ENCODE data around the gene ATP6V0E1.
"Not testable (repeated sequence)": the region's sequence is repeated elsewhere in the genome, so short reads cannot be mapped to it uniquely, and the experiment has no call there.

The ATP6V0E1 gene

GRCh38 chr5:173004013-173004412 lies 20.4 kb downstream of the ATP6V0E1 start:
- Mint-ChIP-seq H3K4me3 (no peak overlapping the region), H3K4me1 (ENCODE audit: low read depth) (peaks cover 34% of the 10 kb centered on the region), H3K36me3 (ENCODE audit: low read depth) (peaks cover 11% of the 10 kb centered on the region), H3K27ac (peak overlapping the region; percentile 32), H3K27me3 (ENCODE audit: low read depth) (no peaks in the 10 kb centered on the region), H3K9me3 (no peaks in the 10 kb centered on the region)

- Mint-ChIP-seq H3K4me3 (no peak overlapping the region), H3K27ac (peak overlapping the region; percentile 32), H3K27me3 (ENCODE audit: low read depth) (no peaks in the 10 kb centered on the region), H3K36me3 (ENCODE audit: low read depth) (peaks cover 11% of the 10 kb centered on the region), H3K4me1 (ENCODE audit: low read depth) (peaks cover 34% of the 10 kb centered on the region), H3K9me3 (no peaks in the 10 kb centered on the region)
These were observed 20.9 kb downstream of the ATP6V0E1 start for GRCh38 chr5:173004447-173004846.

- Mint-ChIP-seq H3K27ac (no peak overlapping the region), H3K9me3 (no peaks in the 10 kb centered on the region), H3K36me3 (ENCODE audit: low read depth) (peaks cover 7% of the 10 kb centered on the region), H3K4me3 (no peak overlapping the region), H3K27me3 (ENCODE audit: low read depth) (no peaks in the 10 kb centered on the region), H3K4me1 (ENCODE audit: low read depth) (peaks cover 6% of the 10 kb centered on the region)
These were observed 26.4 kb downstream of the ATP6V0E1 start for GRCh38 chr5:173010021-173010420.

GRCh38 chr5:173010547-173011464 lies 27.2 kb downstream of the ATP6V0E1 start:
- peaks cover 7% of the 10 kb centered on the region for H3K36me3 Mint-ChIP-seq (ENCODE audit: low read depth)
- no peak overlapping the region for H3K27ac Mint-ChIP-seq
- H3K9me3 Mint-ChIP-seq = no peaks in the 10 kb centered on the region
- H3K4me3 Mint-ChIP-seq = no peak overlapping the region
- H3K4me1 Mint-ChIP-seq (ENCODE audit: low read depth) = peaks cover 8% of the 10 kb centered on the region
- H3K27me3 Mint-ChIP-seq (ENCODE audit: low read depth) = no peaks in the 10 kb centered on the region

GRCh38 chr5:173011566-173011965 lies 28.0 kb downstream of the ATP6V0E1 start:
- no peaks in the 10 kb centered on the region for H3K27me3 Mint-ChIP-seq (ENCODE audit: low read depth)
- peaks cover 7% of the 10 kb centered on the region for H3K36me3 Mint-ChIP-seq (ENCODE audit: low read depth)
- no peak overlapping the region for H3K4me3 Mint-ChIP-seq
- H3K4me1 Mint-ChIP-seq (ENCODE audit: low read depth) = peaks cover 14% of the 10 kb centered on the region
- H3K27ac Mint-ChIP-seq = no peak overlapping the region
- H3K9me3 Mint-ChIP-seq = no peaks in the 10 kb centered on the region

- no peak overlapping the region for H3K27ac Mint-ChIP-seq
- no peak overlapping the region for H3K4me3 Mint-ChIP-seq
- H3K36me3 Mint-ChIP-seq (ENCODE audit: low read depth) = peaks cover 7% of the 10 kb centered on the region
- no peaks in the 10 kb centered on the region for H3K9me3 Mint-ChIP-seq
- H3K27me3 Mint-ChIP-seq (ENCODE audit: low read depth) = no peaks in the 10 kb centered on the region
- peaks cover 19% of the 10 kb centered on the region for H3K4me1 Mint-ChIP-seq (ENCODE audit: low read depth)
These were observed 29.3 kb downstream of the ATP6V0E1 start for GRCh38 chr5:173012882-173013281.

GRCh38 chr5:173014671-173015070 lies 31.1 kb downstream of the ATP6V0E1 start:
- peaks cover 25% of the 10 kb centered on the region for H3K4me1 Mint-ChIP-seq (ENCODE audit: low read depth)
- no peak overlapping the region for H3K27ac Mint-ChIP-seq
- peaks cover 9% of the 10 kb centered on the region for H3K36me3 Mint-ChIP-seq (ENCODE audit: low read depth)

GRCh38 chr5:173015192-173015591 lies 31.6 kb downstream of the ATP6V0E1 start:
- no peak overlapping the region for H3K27ac Mint-ChIP-seq
- no peaks in the 10 kb centered on the region for H3K27me3 Mint-ChIP-seq (ENCODE audit: low read depth)
- H3K9me3 Mint-ChIP-seq = no peaks in the 10 kb centered on the region
- H3K4me1 Mint-ChIP-seq (ENCODE audit: low read depth) = peaks cover 23% of the 10 kb centered on the region
- H3K4me3 Mint-ChIP-seq = no peak overlapping the region
- H3K36me3 Mint-ChIP-seq (ENCODE audit: low read depth) = peaks cover 9% of the 10 kb centered on the region

More at GRCh38 chr5:173014671-173015070, 31.1 kb downstream of the ATP6V0E1 start:
- H3K27me3 Mint-ChIP-seq (ENCODE audit: low read depth) = no peaks in the 10 kb centered on the region
- no peaks in the 10 kb centered on the region for H3K9me3 Mint-ChIP-seq
- H3K4me3 Mint-ChIP-seq = no peak overlapping the region

- H3K27ac Mint-ChIP-seq = no peak overlapping the region
- H3K4me1 Mint-ChIP-seq (ENCODE audit: low read depth) = peaks cover 24% of the 10 kb centered on the region
- no peaks in the 10 kb centered on the region for H3K27me3 Mint-ChIP-seq (ENCODE audit: low read depth)
- H3K4me3 Mint-ChIP-seq = no peak overlapping the region
- no peaks in the 10 kb centered on the region for H3K9me3 Mint-ChIP-seq
- peaks cover 15% of the 10 kb centered on the region for H3K36me3 Mint-ChIP-seq (ENCODE audit: low read depth)
These were observed 32.3 kb downstream of the ATP6V0E1 start for GRCh38 chr5:173015598-173016455.

GRCh38 chr5:173016598-173017046 lies 33.1 kb downstream of the ATP6V0E1 start:
- Mint-ChIP-seq H3K4me1 (ENCODE audit: low read depth) (peaks cover 24% of the 10 kb centered on the region), H3K4me3 (no peak overlapping the region), H3K9me3 (no peaks in the 10 kb centered on the region), H3K36me3 (ENCODE audit: low read depth) (peaks cover 22% of the 10 kb centered on the region), H3K27ac (peak overlapping the region; percentile 8), H3K27me3 (ENCODE audit: low read depth) (no peaks in the 10 kb centered on the region)

GRCh38 chr5:173017087-173017486 lies 33.5 kb downstream of the ATP6V0E1 start:
- Mint-ChIP-seq H3K4me1 (ENCODE audit: low read depth) (peaks cover 24% of the 10 kb centered on the region), H3K36me3 (ENCODE audit: low read depth) (peaks cover 23% of the 10 kb centered on the region)
- not testable (repeated sequence) for H3K4me3 Mint-ChIP-seq; H3K27me3 Mint-ChIP-seq (ENCODE audit: low read depth); H3K9me3 Mint-ChIP-seq; H3K27ac Mint-ChIP-seq

GRCh38 chr5:173018358-173018757 lies 34.8 kb downstream of the ATP6V0E1 start:
- Mint-ChIP-seq H3K27ac (no peak overlapping the region), H3K9me3 (no peaks in the 10 kb centered on the region), H3K4me3 (no peak overlapping the region), H3K36me3 (ENCODE audit: low read depth) (peaks cover 25% of the 10 kb centered on the region), H3K4me1 (ENCODE audit: low read depth) (peaks cover 24% of the 10 kb centered on the region), H3K27me3 (ENCODE audit: low read depth) (no peaks in the 10 kb centered on the region)

GRCh38 chr5:173020154-173020581 lies 36.6 kb downstream of the ATP6V0E1 start:
- H3K4me3 Mint-ChIP-seq = no peak overlapping the region
- no peaks in the 10 kb centered on the region for H3K27me3 Mint-ChIP-seq (ENCODE audit: low read depth)
- no peaks in the 10 kb centered on the region for H3K9me3 Mint-ChIP-seq
- H3K27ac Mint-ChIP-seq = no peak overlapping the region
- peaks cover 23% of the 10 kb centered on the region for H3K4me1 Mint-ChIP-seq (ENCODE audit: low read depth)
- peaks cover 33% of the 10 kb centered on the region for H3K36me3 Mint-ChIP-seq (ENCODE audit: low read depth)

- H3K36me3 Mint-ChIP-seq (ENCODE audit: low read depth) = peaks cover 33% of the 10 kb centered on the region
- H3K4me3 Mint-ChIP-seq = no peak overlapping the region
- H3K9me3 Mint-ChIP-seq = no peaks in the 10 kb centered on the region
- H3K4me1 Mint-ChIP-seq (ENCODE audit: low read depth) = peaks cover 22% of the 10 kb centered on the region
- H3K27ac Mint-ChIP-seq = no peak overlapping the region
- no peaks in the 10 kb centered on the region for H3K27me3 Mint-ChIP-seq (ENCODE audit: low read depth)
These were observed 37.1 kb downstream of the ATP6V0E1 start for GRCh38 chr5:173020643-173021042.
